Coronary artery (tissue), 2 donors: Measurements from ENCODE around the gene EFS.
"Not testable (repeated sequence)": the region's sequence is repeated elsewhere in the genome, so short reads cannot be mapped to it uniquely, and the experiment has no call there.

Source experiments
- DNase-seq: peaks from one replicate; pipeline ENCODE4 v3.0.0-alpha.2; 2017; ENCODE audit warnings: low spot score
- H3K27ac ChIP-seq, 2 donors: fragments of 200-600 bp; sonication (generic); one replicate each; pipeline ENCODE4 v1.5.1; 2016 to 2019
- H3K4me3 ChIP-seq: fragments of 200-600 bp; sonication (generic); 2 replicates; pipeline ENCODE4 v1.5.1; 2016; ENCODE audit warnings: mild to moderate bottlenecking, moderate library complexity
- CTCF ChIP-seq: fragments of 200-600 bp; sonication (generic); IDR thresholded peaks from one replicate; pipeline ENCODE4 v1.5.1; 2019; ENCODE audit warnings: antibody characterized with exemption

EFS gene

GRCh38 chr14:23399136-23399535, 34.2 kb upstream of the EFS start:
- DNase-seq, result no peak
- Histone ChIP-seq H3K27ac (no peak overlapping the region), H3K4me3 (no peak overlapping the region)
- no peak for TF ChIP-seq CTCF

GRCh38 chr14:23398348-23398747, 33.4 kb upstream of the EFS start:
- no peak for DNase-seq

GRCh38 chr14:23396781-23397407, 31.9 kb upstream of the EFS start:
- Histone ChIP-seq H3K27ac (no peak overlapping the region), H3K4me3 (no peak overlapping the region)
- TF ChIP-seq CTCF, result no peak
- DNase-seq, result no peak

More at GRCh38 chr14:23398348-23398747, 33.4 kb upstream of the EFS start:
- Histone ChIP-seq H3K27ac (no peak overlapping the region), H3K4me3 (no peak overlapping the region)
- TF ChIP-seq CTCF, result no peak

GRCh38 chr14:23396126-23396525, 31.2 kb upstream of the EFS start:
- no peak for DNase-seq
- Histone ChIP-seq H3K4me3 (no peak overlapping the region), H3K27ac (no peak overlapping the region)
- no peak for TF ChIP-seq CTCF

GRCh38 chr14:23392613-23393012, 27.6 kb upstream of the EFS start:
- no peak overlapping the region for H3K27ac ChIP-seq
- H3K4me3 ChIP-seq, result no peak overlapping the region
- TF ChIP-seq CTCF, result no peak
- no peak for DNase-seq

GRCh38 chr14:23389871-23390270, 24.9 kb upstream of the EFS start:
- H3K4me3 ChIP-seq, DNase-seq, H3K27ac ChIP-seq: not testable (repeated sequence)

- no peak for DNase-seq
- Histone ChIP-seq H3K4me3 (no peak overlapping the region), H3K27ac (no peak overlapping the region)
- no peak for TF ChIP-seq CTCF
Measured at GRCh38 chr14:23389396-23389795, 24.4 kb upstream of the EFS start.
